IMR-90 (cell line): ENCODE measurements around the gene ERG. TPM values are rescaled to one million over a fixed set of nuclear protein-coding genes. Genes with fewer than 3 reads are reported as not detected.

Source experiments
- ATAC-seq: fragments of 200-7000 bp; cut with Tn5 transposase; 2 replicates; pipeline ENCODE4 v1.9.1; 2020; ENCODE audit warnings: low read depth, mild to moderate bottlenecking, moderate library complexity
- BruUV-seq: library from RNA; stranded (reverse); fragments of 400-500 nt; replicated peaks from 2 replicates; lab custom pipeline; 2021; lab: Mats Ljungman, UMichigan
- CTCF ChIA-PET: fragments of 300-600 bp; formaldehyde crosslinking; extraction: SDS; loops from one replicate; lab custom pipeline; 2021; ENCODE audit warnings: antibody characterized with exemption; lab: Yijun Ruan, JAX
- POLR2A ChIA-PET: fragments of 300-600 bp; sonication (Branson Sonifier 250); formaldehyde crosslinking; loops from one replicate; lab custom pipeline; 2022; ENCODE audit warnings: antibody characterized with exemption; ENCODE audit not compliant: unreplicated experiment; lab: Charles Lee
- DNase-seq: peaks from one replicate; pipeline ENCODE4 v3.0.0; 2013
- H2AFZ ChIP-seq: replicated peaks from 2 replicates; pipeline ENCODE3; 2013; ENCODE audit warnings: low read length, mild to moderate bottlenecking; ENCODE audit not compliant: poor library complexity
- H2AK5ac ChIP-seq: 2 replicates; pipeline ENCODE4 v1.6.1; 2013; ENCODE audit warnings: low read depth, low read length, inconsistent platforms
- H2AK9ac ChIP-seq: replicated peaks from 2 replicates; pipeline ENCODE3; 2013; ENCODE audit warnings: mild to moderate bottlenecking, low read depth, low read length, moderate library complexity; ENCODE audit not compliant: poor library complexity
- H2BK120ac ChIP-seq: 2 replicates; pipeline ENCODE4 v1.6.1; 2013; ENCODE audit warnings: low read depth, low read length, inconsistent platforms
- H2BK15ac ChIP-seq: 3 replicates; pipeline ENCODE4 v1.6.1; 2013; ENCODE audit warnings: low read depth, low read length, inconsistent platforms
- H2BK20ac ChIP-seq: 2 replicates; pipeline ENCODE4 v1.6.1; 2013; ENCODE audit warnings: low read depth, mild to moderate bottlenecking, inconsistent platforms, low read length, moderate library complexity
- H2BK5ac ChIP-seq: 2 replicates; pipeline ENCODE4 v1.6.1; 2013; ENCODE audit warnings: mild to moderate bottlenecking, low read depth, low read length, inconsistent platforms; ENCODE audit not compliant: poor library complexity, severe bottlenecking
- H3K14ac ChIP-seq: replicated peaks from 2 replicates; pipeline ENCODE4 v1.6.1; 2013; ENCODE audit warnings: low read depth, low read length, inconsistent platforms
- H3K18ac ChIP-seq: 2 replicates; pipeline ENCODE4 v1.6.1; 2013; ENCODE audit warnings: low read depth, low read length, control low read depth
- H3K23ac ChIP-seq: 2 replicates; pipeline ENCODE4 v1.6.1; 2013; ENCODE audit warnings: low read depth, low read length, inconsistent platforms
- H3K27ac ChIP-seq: 2 replicates; pipeline ENCODE4 v1.5.1; 2013; ENCODE audit warnings: mild to moderate bottlenecking, control low read depth, low read length; ENCODE audit not compliant: insufficient read depth
- H3K27me3 ChIP-seq: 2 replicates; pipeline ENCODE4 v1.6.1; 2013; ENCODE audit warnings: low read length; ENCODE audit not compliant: control insufficient read depth, insufficient read depth
- H3K36me3 ChIP-seq: 2 replicates; pipeline ENCODE4 v1.6.1; 2013; ENCODE audit warnings: low read length, mixed read lengths; ENCODE audit not compliant: control insufficient read depth, insufficient read depth
- H3K4ac ChIP-seq: 2 replicates; pipeline ENCODE4 v1.6.1; 2013; ENCODE audit warnings: low read depth, low read length, inconsistent platforms
- H3K4me1 ChIP-seq: 2 replicates; pipeline ENCODE4 v1.6.1; 2013; ENCODE audit warnings: low read length, mixed read lengths; ENCODE audit not compliant: control insufficient read depth, insufficient read depth
- H3K4me2 ChIP-seq: 2 replicates; pipeline ENCODE4 v1.6.1; 2013; ENCODE audit warnings: low read depth, mild to moderate bottlenecking, control low read depth, low read length, moderate library complexity
- H3K4me3 ChIP-seq: 2 replicates; pipeline ENCODE4 v1.5.1; 2013; ENCODE audit warnings: low read depth, mild to moderate bottlenecking, control low read depth, low read length, moderate library complexity; ENCODE audit not compliant: insufficient read depth
- H3K56ac ChIP-seq: 2 replicates; pipeline ENCODE4 v1.6.1; 2013; ENCODE audit warnings: low read length, inconsistent platforms; ENCODE audit not compliant: insufficient read depth; ENCODE audit errors: extremely low read depth
- H3K79me1 ChIP-seq, 2 experiments: 2 replicates each; pipeline ENCODE4 v1.6.1; 2013; ENCODE audit warnings: low read length in 2 of 2, inconsistent platforms in 1 of 2, low read depth in 1 of 2
- H3K9ac ChIP-seq: 2 replicates; pipeline ENCODE4 v1.6.1; 2013; ENCODE audit warnings: low read depth, low read length, control low read depth
- H3K9me1 ChIP-seq: 2 replicates; pipeline ENCODE4 v1.6.1; 2013; ENCODE audit warnings: low read length, inconsistent platforms; ENCODE audit not compliant: insufficient read depth
- H3K9me3 ChIP-seq: 2 replicates; pipeline ENCODE4 v1.6.1; 2013; ENCODE audit warnings: low read length; ENCODE audit not compliant: control insufficient read depth, insufficient read depth
- H4K20me1 ChIP-seq: 2 replicates; pipeline ENCODE4 v1.6.1; 2013; ENCODE audit warnings: low read length, inconsistent platforms; ENCODE audit not compliant: insufficient read depth
- H4K5ac ChIP-seq: 2 replicates; pipeline ENCODE4 v1.6.1; 2013; ENCODE audit warnings: mild to moderate bottlenecking, low read depth, low read length, control low read depth
- H4K8ac ChIP-seq, 2 experiments: 2 replicates each; pipeline ENCODE4 v1.6.1; 2013; ENCODE audit warnings: low read depth in 2 of 2, low read length in 2 of 2, control low read depth in 1 of 2, inconsistent platforms in 1 of 2
- H4K91ac ChIP-seq: 2 replicates; pipeline ENCODE4 v1.6.1; 2013; ENCODE audit warnings: low read depth, low read length, inconsistent platforms; ENCODE audit not compliant: insufficient read depth
- BHLHE40 ChIP-seq: fragments of 150-350 bp; IDR thresholded peaks from 2 replicates; pipeline ENCODE4 v1.6.1; 2016; ENCODE audit warnings: mild to moderate bottlenecking, low read depth, low read length
- CEBPB ChIP-seq: IDR thresholded peaks from 2 replicates; pipeline ENCODE4 v1.6.1; 2012; ENCODE audit warnings: low read depth, low read length, improper control_type of control experiment
- CHD1 ChIP-seq: IDR thresholded peaks from 2 replicates; pipeline ENCODE4 v1.6.1; 2012; ENCODE audit warnings: low read depth, low read length, improper control_type of control experiment
- CTCF ChIP-seq: conservative IDR thresholded peaks from 2 replicates; pipeline ENCODE4 v1.5.1; 2012; ENCODE audit warnings: mild to moderate bottlenecking, low read depth, low read length, improper control_type of control experiment
- ELK1 ChIP-seq: fragments of 150-350 bp; IDR thresholded peaks from 2 replicates; pipeline ENCODE4 v1.6.1; 2016; ENCODE audit warnings: low read depth, mild to moderate bottlenecking, low read length, moderate library complexity, borderline replicate concordance
- FOS ChIP-seq: fragments of 150-350 bp; IDR thresholded peaks from 2 replicates; pipeline ENCODE4 v1.6.1; 2016; ENCODE audit warnings: low read depth, low read length
- MAFK ChIP-seq: IDR thresholded peaks from 2 replicates; pipeline ENCODE4 v1.6.1; 2012; ENCODE audit warnings: low read depth, low read length, improper control_type of control experiment
- MAZ ChIP-seq: IDR thresholded peaks from 2 replicates; pipeline ENCODE4 v1.6.1; 2012; ENCODE audit warnings: low read depth, mild to moderate bottlenecking, low read length, improper control_type of control experiment, moderate library complexity, borderline replicate concordance
- MXI1 ChIP-seq: IDR thresholded peaks from 2 replicates; pipeline ENCODE4 v1.6.1; 2012; ENCODE audit warnings: low read depth, mild to moderate bottlenecking, low read length, moderate library complexity, borderline replicate concordance
- NFE2L2 ChIP-seq: fragments of 150-350 bp; IDR thresholded peaks from 2 replicates; pipeline ENCODE4 v1.6.1; 2016; ENCODE audit warnings: low read depth, mild to moderate bottlenecking, low read length
- POLR2A ChIP-seq: IDR thresholded peaks from 2 replicates; pipeline ENCODE4 v1.6.1; 2012; ENCODE audit warnings: mild to moderate bottlenecking, low read depth, low read length
- RAD21 ChIP-seq: IDR thresholded peaks from 2 replicates; pipeline ENCODE4 v1.6.1; 2012; ENCODE audit warnings: low read length, improper control_type of control experiment
- RCOR1 ChIP-seq: IDR thresholded peaks from 2 replicates; pipeline ENCODE4 v1.6.1; 2012; ENCODE audit warnings: mild to moderate bottlenecking, low read length, improper control_type of control experiment; ENCODE audit not compliant: insufficient replicate concordance
- RFX5 ChIP-seq: IDR thresholded peaks from 2 replicates; pipeline ENCODE4 v1.8.0; 2012; ENCODE audit warnings: low read depth, mild to moderate bottlenecking, low read length, moderate library complexity
- SMC3 ChIP-seq: fragments of 150-350 bp; IDR thresholded peaks from 2 replicates; pipeline ENCODE4 v1.6.1; 2016; ENCODE audit warnings: low read depth, mild to moderate bottlenecking, antibody characterized with exemption, low read length, moderate library complexity
- USF2 ChIP-seq: fragments of 150-350 bp; IDR thresholded peaks from 2 replicates; pipeline ENCODE4 v1.6.1; 2017; ENCODE audit warnings: mild to moderate bottlenecking, antibody characterized with exemption, low read length, low read depth
- WGBS, 2 experiments: methylation state at CpG; one replicate each; pipeline versions ENCODE4 v1.1.5 to v1.1.7; 2013; ENCODE audit warnings: missing lambda C conversion rate in 2 of 2; ENCODE audit not compliant: insufficient read length in 1 of 2; ENCODE audit errors: extremely low coverage in 2 of 2; 5-methylcytosine and 5-hydroxymethylcytosine counted together
- dilution Hi-C: fragments of 300-500 bp; cut with HindIII; formaldehyde crosslinking; loops from one replicate; pipeline ENCODE4 v1.14.3; 2018; ENCODE audit warnings: low sequenced_read_pairs; ENCODE audit not compliant: unreplicated experiment
- in situ Hi-C: fragments of 300-500 bp; cut with MboI; formaldehyde crosslinking; loops from 3 replicates; pipeline ENCODE4 v1.14.3; 2019; ENCODE audit warnings: low sequenced_read_pairs, inconsistent platforms, mixed read lengths
- intact Hi-C: fragments of 100-400 bp; cut with micrococcal nuclease; formaldehyde crosslinking; loops from 2 replicates; pipeline ENCODE4 v1.10.0; 2022
- polyA plus RNA-seq, 3 experiments: library from polyadenylated mRNA; depleted of rRNA; stranded (reverse); fragments of >200 nt; gene quantifications; 2 replicates each; pipeline ENCODE4 v1.2.3, GENCODE V29; 2012; ENCODE audit warnings: low replicate concordance in 1 of 3
- total RNA-seq: library from RNA; depleted of rRNA; stranded (reverse); fragments of >200 nt; gene quantifications from 2 replicates; pipeline ENCODE4 v1.2.3, GENCODE V29; 2012

Gene ERG
- total and polyA plus RNA-seq, 2 of the 4 experiments (the other 2 are of a cell fraction), result not detected

GRCh38 chr21:38447611-38448010 is 50.7 kb downstream of the ERG start:
- no peak overlapping the region for H2BK20ac ChIP-seq
- H3K4me3 ChIP-seq, result no peak overlapping the region
- TF ChIP-seq RFX5, result no peak
- TF ChIP-seq FOS, result no peak
- TF ChIP-seq SMC3, result no peak
- no peak for TF ChIP-seq RCOR1
- no peak for TF ChIP-seq MAFK
- TF ChIP-seq BHLHE40, result no peak
- TF ChIP-seq RAD21, result no peak
- no peak for TF ChIP-seq MXI1
- no peak for TF ChIP-seq USF2
- no peak for TF ChIP-seq CTCF
- no peak for TF ChIP-seq CHD1
- no peak for TF ChIP-seq MAZ
- TF ChIP-seq ELK1, result no peak
- no peak for TF ChIP-seq CEBPB
- TF ChIP-seq POLR2A, result no peak
- no peak for TF ChIP-seq NFE2L2
- no peak overlapping the region for H4K91ac ChIP-seq
- H4K20me1 ChIP-seq, result no peaks in the 10 kb centered on the region
- H3K27ac ChIP-seq, result no peak overlapping the region
- no peak overlapping the region for H2BK5ac ChIP-seq
- H3K79me1 ChIP-seq, result no peaks in the 10 kb centered on the region
- POLR2A ChIA-PET, result no interaction called here
- no peak overlapping the region for H3K56ac ChIP-seq
- no peak overlapping the region for H4K8ac ChIP-seq
- H3K18ac ChIP-seq, result no peak overlapping the region
- intact Hi-C loops, result no loop called here
- H3K4ac ChIP-seq, result no peak overlapping the region
- dilution Hi-C loops, result no loop called here
- no peak overlapping the region for H3K9ac ChIP-seq
- CTCF ChIA-PET, result no interaction called here
- DNase-seq (no peak), ATAC-seq (no peak)
- H3K4me2 ChIP-seq, result no peak overlapping the region
- no peak overlapping the region for H2BK120ac ChIP-seq
- H3K9me3 ChIP-seq, result no peaks in the 10 kb centered on the region
- H3K9me1 ChIP-seq, result no peaks in the 10 kb centered on the region
- H3K23ac ChIP-seq, result no peak overlapping the region
- no peak overlapping the region for H3K14ac ChIP-seq
- no peak overlapping the region for H2AK9ac ChIP-seq
- BruUV-seq, result no TSS peak
- H3K36me3 ChIP-seq, result no peaks in the 10 kb centered on the region
- no CpG with 5 or more reads among the region's 3 CpGs for WGBS, 2 experiments
- no peak overlapping the region for H2AFZ ChIP-seq
- no peak overlapping the region for H4K5ac ChIP-seq
- in situ Hi-C loops, result no loop called here
- H3K4me1 ChIP-seq, result no peaks in the 10 kb centered on the region
- H2AK5ac ChIP-seq, result no peak overlapping the region
- H2BK15ac ChIP-seq, result no peak overlapping the region
- H3K27me3 ChIP-seq, result peaks cover 15% of the 10 kb centered on the region
